Measurements from ENCODE around the gene TTLL13. TPM values are rescaled to one million over a fixed set of nuclear protein-coding genes. Genes with fewer than 3 reads are reported as not detected.
"Not testable (repeated sequence)": the region's sequence is repeated elsewhere in the genome, so short reads cannot be mapped to it uniquely, and the experiment has no call there.

TTLL13 gene
- total RNA-seq, 1 donor from 2014 or later = not detected

GRCh38 chr15:90294601-90295269 is 45.4 kb downstream of the TTLL13 start:
- Mint-ChIP-seq H3K27ac (ENCODE audit: unreplicated experiment) (no peak overlapping the region), H3K4me1 (ENCODE audit: low read depth, unreplicated experiment) (no peaks in the 10 kb centered on the region), H3K36me3 (ENCODE audit: low read depth, unreplicated experiment) (no peaks in the 10 kb centered on the region), H3K9me3 (ENCODE audit: unreplicated experiment) (no peaks in the 10 kb centered on the region), H3K4me3 (ENCODE audit: unreplicated experiment) (no peak overlapping the region), H3K27me3 (ENCODE audit: low read depth, unreplicated experiment) (no peaks in the 10 kb centered on the region)
- no peak overlapping the region for H3K4me2 ChIP-seq (ENCODE audit: low read length)
- no peak overlapping the region for H3K9ac ChIP-seq (ENCODE audit: low read length)
- H3K27ac ChIP-seq (ENCODE audit: low read depth, low read length) = no peak overlapping the region
- H3K4me3 ChIP-seq (ENCODE audit: insufficient read depth, low read depth, low read length) = no peak overlapping the region
- H3K27me3 ChIP-seq (ENCODE audit: insufficient read depth, low read length) = no peaks in the 10 kb centered on the region
- H3K4me1 ChIP-seq (ENCODE audit: insufficient read depth, low read length) = peaks cover 2% of the 10 kb centered on the region
- H2AFZ ChIP-seq (ENCODE audit: low read depth, low read length) = no peak overlapping the region
- no peaks in the 10 kb centered on the region for H3K36me3 ChIP-seq (ENCODE audit: insufficient read depth, low read length)
- no peak for TF ChIP-seq EZH2 (IDR thresholded peaks at IDR 0.05; ENCODE audit: insufficient read depth, low read length)
- TF ChIP-seq, protein P1, sequence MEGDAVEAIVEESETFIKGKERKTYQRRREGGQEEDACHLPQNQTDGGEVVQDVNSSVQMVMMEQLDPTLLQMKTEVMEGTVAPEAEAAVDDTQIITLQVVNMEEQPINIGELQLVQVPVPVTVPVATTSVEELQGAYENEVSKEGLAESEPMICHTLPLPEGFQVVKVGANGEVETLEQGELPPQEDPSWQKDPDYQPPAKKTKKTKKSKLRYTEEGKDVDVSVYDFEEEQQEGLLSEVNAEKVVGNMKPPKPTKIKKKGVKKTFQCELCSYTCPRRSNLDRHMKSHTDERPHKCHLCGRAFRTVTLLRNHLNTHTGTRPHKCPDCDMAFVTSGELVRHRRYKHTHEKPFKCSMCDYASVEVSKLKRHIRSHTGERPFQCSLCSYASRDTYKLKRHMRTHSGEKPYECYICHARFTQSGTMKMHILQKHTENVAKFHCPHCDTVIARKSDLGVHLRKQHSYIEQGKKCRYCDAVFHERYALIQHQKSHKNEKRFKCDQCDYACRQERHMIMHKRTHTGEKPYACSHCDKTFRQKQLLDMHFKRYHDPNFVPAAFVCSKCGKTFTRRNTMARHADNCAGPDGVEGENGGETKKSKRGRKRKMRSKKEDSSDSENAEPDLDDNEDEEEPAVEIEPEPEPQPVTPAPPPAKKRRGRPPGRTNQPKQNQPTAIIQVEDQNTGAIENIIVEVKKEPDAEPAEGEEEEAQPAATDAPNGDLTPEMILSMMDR (IDR thresholded peaks at IDR 0.05; ENCODE audit: insufficient read depth, low read depth, low read length) = no peak
- FAIRE-seq (no peak), DNase-seq (ENCODE audit: low read depth) (no peak)
- no peaks in the 10 kb centered on the region for H3K79me2 ChIP-seq (ENCODE audit: insufficient read depth, low read length)
- H3K9me3 ChIP-seq (ENCODE audit: insufficient read depth, low read depth, low read length) = no peaks in the 10 kb centered on the region
- H4K20me1 ChIP-seq (ENCODE audit: insufficient read depth, low read length) = no peaks in the 10 kb centered on the region

DNA sequence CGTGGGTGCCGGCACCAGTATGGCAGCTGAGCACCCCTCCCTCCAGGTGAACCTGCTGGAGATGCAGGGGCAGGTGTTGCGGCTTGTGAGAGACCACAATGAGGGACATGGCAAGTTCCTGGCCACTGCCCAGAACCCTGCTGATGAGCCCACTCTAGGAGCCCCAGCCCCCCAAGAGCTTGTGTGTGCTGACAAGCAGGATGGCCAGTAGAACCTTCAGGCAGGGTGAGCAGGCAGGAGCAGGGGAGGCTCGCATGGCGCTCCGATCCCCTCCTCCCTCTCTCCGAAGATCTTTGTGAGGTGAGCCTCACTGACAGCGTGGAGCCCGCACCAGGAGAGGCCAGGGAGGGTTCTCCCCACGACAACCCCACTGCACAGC is 45.9 kb downstream of the TTLL13 start:
- TF ChIP-seq, protein P1 (IDR thresholded peaks at IDR 0.05; ENCODE audit: insufficient read depth, low read depth, low read length) = no peak
- TF ChIP-seq EZH2 (IDR thresholded peaks at IDR 0.05; ENCODE audit: insufficient read depth, low read length) = no peak
- Histone ChIP-seq H3K9me3 (ENCODE audit: insufficient read depth, low read depth, low read length) (no peaks in the 10 kb centered on the region), H3K4me3 (ENCODE audit: insufficient read depth, low read depth, low read length) (no peak overlapping the region), H3K4me1 (ENCODE audit: insufficient read depth, low read length) (peaks cover 2% of the 10 kb centered on the region), H2AFZ (ENCODE audit: low read depth, low read length) (peak overlapping the region; percentile 41), H3K27me3 (ENCODE audit: insufficient read depth, low read length) (no peaks in the 10 kb centered on the region), H3K9ac (ENCODE audit: low read length) (no peak overlapping the region), H3K36me3 (ENCODE audit: insufficient read depth, low read length) (no peaks in the 10 kb centered on the region), H4K20me1 (ENCODE audit: insufficient read depth, low read length) (no peaks in the 10 kb centered on the region), H3K79me2 (ENCODE audit: insufficient read depth, low read length) (no peaks in the 10 kb centered on the region), H3K4me2 (ENCODE audit: low read length) (peak overlapping the region; percentile 26), H3K27ac (ENCODE audit: low read depth, low read length) (no peak overlapping the region)
- H3K36me3 Mint-ChIP-seq (ENCODE audit: low read depth, unreplicated experiment) = no peaks in the 10 kb centered on the region
- H3K27ac Mint-ChIP-seq (ENCODE audit: unreplicated experiment) = no peak overlapping the region
- FAIRE-seq (no peak), DNase-seq (ENCODE audit: low read depth) (no peak)
- H3K9me3 Mint-ChIP-seq (ENCODE audit: unreplicated experiment) = no peaks in the 10 kb centered on the region
- H3K4me1 Mint-ChIP-seq (ENCODE audit: low read depth, unreplicated experiment) = no peaks in the 10 kb centered on the region
- H3K27me3 Mint-ChIP-seq (ENCODE audit: low read depth, unreplicated experiment) = no peaks in the 10 kb centered on the region
- no peak overlapping the region for H3K4me3 Mint-ChIP-seq (ENCODE audit: unreplicated experiment)

GRCh38 chr15:90296316-90296884 is 47.0 kb downstream of the TTLL13 start:
- H3K9ac ChIP-seq (ENCODE audit: low read length); H3K4me3 Mint-ChIP-seq (ENCODE audit: unreplicated experiment); H3K9me3 ChIP-seq (ENCODE audit: insufficient read depth, low read depth, low read length); H3K27me3 Mint-ChIP-seq (ENCODE audit: low read depth, unreplicated experiment); H3K4me1 ChIP-seq (ENCODE audit: insufficient read depth, low read length); DNase-seq (ENCODE audit: low read depth); H3K4me2 ChIP-seq (ENCODE audit: low read length); H4K20me1 ChIP-seq (ENCODE audit: insufficient read depth, low read length); H3K79me2 ChIP-seq (ENCODE audit: insufficient read depth, low read length); H3K9me3 Mint-ChIP-seq (ENCODE audit: unreplicated experiment); H3K36me3 Mint-ChIP-seq (ENCODE audit: low read depth, unreplicated experiment); H3K27ac Mint-ChIP-seq (ENCODE audit: unreplicated experiment); H3K36me3 ChIP-seq (ENCODE audit: insufficient read depth, low read length); H3K27ac ChIP-seq (ENCODE audit: low read depth, low read length); H3K4me3 ChIP-seq (ENCODE audit: insufficient read depth, low read depth, low read length); H2AFZ ChIP-seq (ENCODE audit: low read depth, low read length); FAIRE-seq; H3K4me1 Mint-ChIP-seq (ENCODE audit: low read depth, unreplicated experiment); H3K27me3 ChIP-seq (ENCODE audit: insufficient read depth, low read length): not testable (repeated sequence)

Data from astrocyte (in vitro differentiated cells and primary cell).